Activated T-cell treated with anti-CD3 and anti-CD28 coated beads for 48 hours (primary cell): ENCODE results near the gene SAMHD1.
A peak's percentile ranks its signal among the peaks of the same experiment; 100 is the strongest.
"Not testable (repeated sequence)": the region's sequence is repeated elsewhere in the genome, so short reads cannot be mapped to it uniquely, and the experiment has no call there.

Experiments used
- DNase-seq: peaks from one replicate; pipeline ENCODE4 v3.0.0-alpha.2; 2020; ENCODE audit warnings: low read depth

The SAMHD1 gene

DNA sequence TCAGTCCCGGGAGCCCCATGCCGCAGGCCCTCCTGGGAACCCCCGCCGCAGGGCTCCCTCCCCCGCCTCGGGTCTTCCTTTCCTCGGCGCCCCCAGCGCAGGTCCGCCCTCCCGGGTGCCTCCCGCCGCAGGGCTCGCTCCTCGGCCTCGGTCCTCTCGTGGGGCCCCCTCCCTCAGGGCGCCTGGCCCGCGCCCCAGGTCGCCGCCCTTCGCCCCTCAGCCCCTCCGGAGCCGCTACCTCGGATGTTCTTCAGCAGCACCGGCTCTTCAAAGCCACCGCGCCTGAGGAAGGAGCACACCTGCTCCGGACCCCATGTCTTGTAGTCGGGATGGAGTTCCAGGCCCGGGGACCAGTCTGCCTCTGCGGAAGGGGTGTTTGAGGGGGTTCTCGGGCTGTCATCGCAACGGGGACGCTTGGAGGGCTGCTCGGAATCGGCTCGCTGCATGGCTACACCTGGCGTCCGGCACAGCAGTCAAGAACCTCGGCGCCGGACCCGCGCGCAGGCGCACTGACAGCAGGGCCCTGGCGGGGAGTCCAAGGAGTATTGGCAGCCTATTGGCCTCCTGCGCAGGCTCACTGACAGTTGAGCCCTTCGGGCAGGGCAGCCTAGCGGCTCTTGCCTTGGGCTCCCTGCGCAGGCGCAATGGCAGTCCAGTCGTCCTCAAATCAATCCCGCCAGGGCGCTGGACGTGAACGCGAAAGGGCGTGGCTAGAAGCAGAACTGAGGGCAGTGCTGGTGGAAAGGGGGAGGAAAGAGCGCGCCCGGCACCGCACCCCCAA lies at the start of gene SAMHD1:
Gene SAMHD1 (minus strand): TSS at position 511 of the 781 bp plus-strand sequence. CDS start 65 bp downstream, at position 446.
- peak; percentile 91 for DNase-seq

GRCh38 chr20:37000171-37000570 lies 48.7 kb upstream of the SAMHD1 start:
- DNase-seq = not testable (repeated sequence)

DNA sequence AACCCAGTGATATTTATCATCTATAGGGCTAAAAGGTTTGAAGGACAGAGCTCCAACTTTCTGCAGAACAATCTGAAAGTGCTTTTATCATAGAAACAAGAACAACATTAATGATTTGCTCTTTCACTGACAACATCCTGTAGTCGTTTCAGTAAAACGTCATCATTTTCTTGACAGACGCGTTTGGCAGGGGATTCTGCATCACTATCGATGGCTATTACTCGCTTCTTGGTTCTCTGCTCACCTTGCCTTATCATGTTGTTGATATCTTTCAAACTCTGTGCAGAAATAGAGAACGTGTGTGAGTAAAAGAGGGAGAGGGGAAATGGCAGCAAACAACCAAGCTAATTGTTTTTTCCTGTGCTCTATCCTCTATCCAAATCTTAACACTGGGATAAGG lies 47.1 kb upstream of the SAMHD1 start:
- no peak for DNase-seq

DNA sequence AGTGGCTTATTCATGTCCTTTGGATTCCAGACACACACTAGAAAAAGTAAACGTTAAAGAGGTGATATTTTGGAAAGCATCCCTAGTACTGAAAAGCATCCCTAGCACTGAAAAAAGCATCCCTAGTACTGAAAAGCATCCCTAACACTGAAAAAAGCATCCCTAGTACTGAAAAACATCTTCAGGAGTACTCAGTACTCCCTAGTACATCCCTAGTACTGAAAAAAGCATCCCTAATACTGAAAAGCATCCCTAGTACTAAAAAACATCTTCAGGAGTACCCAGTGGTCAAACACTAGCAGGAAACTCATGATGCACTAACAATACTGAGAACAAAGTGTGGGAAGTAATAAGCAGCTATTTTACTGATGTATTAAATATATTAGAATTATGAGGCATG lies 45.6 kb upstream of the SAMHD1 start:
- no peak for DNase-seq

DNA sequence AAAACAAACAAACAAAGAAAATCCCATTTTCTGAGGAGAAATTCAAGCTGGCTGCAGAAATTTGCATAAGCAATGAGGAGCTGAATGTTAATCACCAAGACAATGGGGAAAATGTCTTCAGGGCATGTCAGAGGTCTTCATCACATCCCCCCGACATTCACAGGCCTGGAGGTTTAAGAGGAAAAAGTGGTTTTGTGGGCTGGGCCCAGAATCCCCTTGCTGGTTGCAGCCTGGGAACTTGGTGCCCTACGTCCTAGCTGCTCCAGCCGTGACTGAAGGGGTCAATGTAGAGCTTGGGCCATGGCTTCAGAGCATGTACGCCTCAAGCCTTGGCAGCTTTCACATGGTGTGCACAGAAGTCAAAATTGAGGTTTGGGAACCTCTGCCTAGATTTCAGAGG lies 42.7 kb upstream of the SAMHD1 start:
- DNase-seq = not testable (repeated sequence)

DNA sequence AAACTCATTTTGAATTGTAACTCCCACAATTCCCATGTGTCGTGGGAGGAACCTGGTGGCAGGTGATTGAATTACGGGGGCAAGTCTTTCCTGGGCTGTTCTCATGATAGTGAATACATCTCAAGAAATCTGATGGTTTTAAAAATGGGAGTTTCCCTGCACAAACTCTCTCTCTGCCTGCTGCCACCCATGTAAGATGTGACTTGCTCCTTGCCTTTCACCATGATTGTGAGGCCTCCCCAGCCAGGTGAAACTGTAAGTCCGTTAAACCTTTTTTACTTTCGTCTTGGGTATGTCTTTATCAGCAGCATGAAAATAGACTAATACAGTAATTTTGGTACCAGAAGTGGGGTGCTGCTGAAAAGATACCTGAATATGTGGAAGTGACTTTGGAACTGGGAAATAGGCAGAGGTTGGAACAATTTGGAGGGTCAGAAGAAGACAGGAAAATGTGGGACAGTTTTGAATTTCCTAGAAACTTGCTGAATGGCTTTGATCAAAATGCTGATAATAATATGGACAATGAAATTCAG lies 41.4 kb upstream of the SAMHD1 start:
- DNase-seq = no peak

DNA sequence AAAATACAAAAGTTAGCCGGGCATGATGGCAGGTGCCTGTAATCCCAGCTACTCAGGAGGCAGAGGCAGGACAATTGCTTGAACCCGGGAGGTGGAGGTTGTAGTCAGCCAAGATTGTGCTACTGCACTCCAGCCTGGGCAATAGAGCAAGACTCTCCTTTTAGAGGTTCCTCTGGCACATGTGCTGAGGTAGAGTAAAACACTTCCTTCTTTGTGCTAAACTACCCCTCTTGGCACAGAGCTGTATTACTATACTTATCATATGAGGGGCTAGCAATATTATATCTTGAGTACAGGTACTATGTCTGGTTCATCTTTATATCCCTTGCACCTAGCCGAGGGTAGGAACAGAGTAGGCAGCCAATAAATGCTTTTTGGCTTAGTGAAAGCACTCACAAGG lies 40.2 kb upstream of the SAMHD1 start:
- no peak for DNase-seq

- DNase-seq = no peak
These were observed 38.3 kb upstream of the SAMHD1 start for GRCh38 chr20:36989797-36990196.

- DNase-seq = no peak
These were observed 37.0 kb upstream of the SAMHD1 start for GRCh38 chr20:36988494-36988966.

GRCh38 chr20:36984257-36984638 lies 32.7 kb upstream of the SAMHD1 start:
- DNase-seq = no peak

- DNase-seq = no peak
These were observed 23.8 kb upstream of the SAMHD1 start for GRCh38 chr20:36975099-36975818.

GRCh38 chr20:36974660-36975059 lies 23.2 kb upstream of the SAMHD1 start:
- no peak for DNase-seq

- DNase-seq = no peak
These were observed 19.6 kb upstream of the SAMHD1 start for GRCh38 chr20:36971103-36971502.

DNA sequence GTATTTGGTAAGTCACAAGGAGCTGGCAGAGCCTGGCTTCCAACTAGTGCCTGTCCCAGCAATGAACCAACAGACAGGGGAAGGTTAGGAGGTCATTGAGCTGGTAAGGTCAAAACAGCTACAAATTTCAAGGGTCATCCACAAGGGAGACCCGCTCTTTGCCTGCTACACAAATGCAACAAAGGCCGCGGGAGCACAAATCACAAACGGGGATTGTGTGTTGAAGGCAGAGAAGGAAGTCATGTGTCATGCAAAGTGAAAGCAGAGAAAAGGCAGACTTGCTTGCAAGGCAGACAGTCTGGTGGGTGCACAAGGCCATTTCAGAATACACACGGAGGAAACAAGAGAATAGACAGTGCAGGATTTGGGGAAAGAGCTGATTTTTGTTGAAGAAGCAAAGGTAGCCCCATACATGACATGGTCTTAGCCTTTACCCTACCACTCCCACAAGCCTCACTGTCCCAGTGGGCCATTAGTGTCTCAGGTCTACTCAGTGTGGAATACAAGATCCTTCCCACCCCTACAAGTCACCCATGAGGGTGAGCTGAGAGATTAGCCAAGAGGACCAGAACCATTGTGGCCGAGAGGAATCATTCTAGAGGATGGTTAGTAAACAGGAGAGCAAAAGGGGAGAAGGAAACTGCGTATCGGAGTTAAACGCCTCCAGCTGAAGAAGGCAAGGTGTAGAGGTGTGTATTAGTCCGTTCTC lies 18.1 kb upstream of the SAMHD1 start:
- peak; percentile 19 for DNase-seq

- DNase-seq = no peak
These were observed 17.5 kb upstream of the SAMHD1 start for GRCh38 chr20:36969051-36969450.

GRCh38 chr20:36967636-36968035 lies 16.1 kb upstream of the SAMHD1 start:
- DNase-seq = no peak

DNA sequence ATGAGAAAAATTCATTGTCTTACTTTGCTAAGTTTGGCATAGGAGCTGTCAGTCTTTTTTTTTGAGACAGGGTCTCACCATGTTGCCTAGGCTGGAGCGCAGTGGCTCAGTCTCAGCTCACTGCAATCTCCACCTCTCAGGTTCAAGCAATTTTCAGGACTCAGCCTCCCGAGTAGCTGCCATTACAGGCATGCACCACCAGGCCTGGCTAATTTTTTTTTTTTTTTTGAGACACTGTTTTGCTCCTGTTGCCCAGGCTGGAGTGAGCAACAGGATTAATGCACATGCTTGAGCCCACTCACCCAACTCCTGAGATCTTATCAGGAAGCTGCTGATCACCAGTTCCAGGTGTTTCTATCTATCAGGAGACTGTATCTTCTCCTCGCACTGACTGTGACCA lies 15.5 kb upstream of the SAMHD1 start:
- DNase-seq = not testable (repeated sequence)

DNA sequence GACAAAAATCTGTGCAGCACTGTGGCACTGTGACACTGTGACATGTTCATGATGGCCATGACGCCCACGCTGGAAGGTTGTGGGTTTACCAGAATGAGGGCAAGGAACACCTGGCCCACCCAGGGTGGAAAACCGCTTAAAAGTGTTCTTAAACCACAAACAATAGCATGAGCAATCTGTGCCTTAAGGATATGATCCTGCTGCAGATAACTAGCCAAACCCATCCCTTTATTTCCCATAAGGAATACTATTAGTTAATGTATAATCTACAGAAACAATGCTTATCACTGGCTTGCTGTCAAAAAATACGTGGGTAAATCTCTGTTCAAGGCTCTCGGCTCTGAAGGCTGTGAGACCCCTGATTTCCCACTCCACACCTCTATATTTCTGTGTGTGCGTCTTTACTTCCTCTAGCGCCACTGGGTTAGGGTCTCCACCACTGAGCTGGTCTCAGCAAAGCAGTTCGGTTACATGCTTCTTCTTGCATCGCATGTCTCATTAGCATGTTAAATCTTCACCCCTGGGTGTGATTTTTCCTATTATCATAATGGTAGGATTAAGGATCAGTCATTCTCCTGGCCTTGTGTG lies 10.9 kb upstream of the SAMHD1 start:
- not testable (repeated sequence) for DNase-seq

DNA sequence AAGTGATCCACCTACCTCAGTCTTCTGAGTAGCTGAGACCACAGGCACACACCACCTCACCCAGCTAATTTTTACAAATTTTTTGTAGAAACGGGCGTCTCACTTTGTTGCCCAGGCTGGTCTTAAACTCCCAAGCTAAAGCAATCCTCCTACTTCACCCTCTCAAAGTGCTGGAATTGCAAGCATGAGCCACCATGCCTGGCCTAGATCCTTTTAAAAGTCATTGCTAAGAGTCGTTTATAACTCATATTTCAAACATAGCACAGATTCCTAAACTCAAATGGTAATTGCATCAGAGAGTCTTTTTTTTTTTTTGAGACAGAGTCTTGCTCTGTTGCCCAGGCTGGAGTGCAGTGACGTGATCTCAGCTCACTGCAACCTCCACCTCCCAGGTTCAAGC lies 7.7 kb upstream of the SAMHD1 start:
- DNase-seq = no peak

GRCh38 chr20:36957875-36958667 lies 6.6 kb upstream of the SAMHD1 start:
- no peak for DNase-seq

GRCh38 chr20:36956674-36957073 lies 5.2 kb upstream of the SAMHD1 start:
- DNase-seq = no peak
